Measurements from ENCODE around the gene DSTN. TPM values are rescaled to one million over a fixed set of nuclear protein-coding genes. Genes with fewer than 3 reads are reported as not detected.
A peak's percentile ranks its signal among the peaks of the same experiment; 100 is the strongest.

Gene DSTN
- total RNA-seq, 1 experiment from 2014 or later, result 110 TPM

- Mint-ChIP-seq H3K36me3 (ENCODE audit: insufficient read depth, unreplicated experiment) (no peaks in the 10 kb centered on the region), H3K4me1 (ENCODE audit: low read depth, unreplicated experiment) (no peaks in the 10 kb centered on the region), H3K27me3 (ENCODE audit: unreplicated experiment) (no peaks in the 10 kb centered on the region), H3K27ac (ENCODE audit: unreplicated experiment) (no peak overlapping the region), H3K9me3 (ENCODE audit: low read depth, unreplicated experiment) (no peaks in the 10 kb centered on the region), H3K4me3 (ENCODE audit: low read depth, unreplicated experiment) (no peak overlapping the region)
- intact Hi-C loops (cut with micrococcal nuclease; ENCODE audit: unreplicated experiment), result loop anchor here (1.0 to 5.0 kb wide), 3 partner anchors 21 to 70 kb away; partner anchors contain the start of gene DSTN
- DNase-seq, result peak; percentile 51
- no TSS peak for BruUV-seq (replicated peaks)
- CTCF ChIA-PET, result interaction anchor here (1.0 kb wide), 2 partner anchors 20 to 33 kb away, joined by 4 to 5 read pairs; partner anchors contain the start of gene DSTN
- TF ChIP-seq, protein P1, sequence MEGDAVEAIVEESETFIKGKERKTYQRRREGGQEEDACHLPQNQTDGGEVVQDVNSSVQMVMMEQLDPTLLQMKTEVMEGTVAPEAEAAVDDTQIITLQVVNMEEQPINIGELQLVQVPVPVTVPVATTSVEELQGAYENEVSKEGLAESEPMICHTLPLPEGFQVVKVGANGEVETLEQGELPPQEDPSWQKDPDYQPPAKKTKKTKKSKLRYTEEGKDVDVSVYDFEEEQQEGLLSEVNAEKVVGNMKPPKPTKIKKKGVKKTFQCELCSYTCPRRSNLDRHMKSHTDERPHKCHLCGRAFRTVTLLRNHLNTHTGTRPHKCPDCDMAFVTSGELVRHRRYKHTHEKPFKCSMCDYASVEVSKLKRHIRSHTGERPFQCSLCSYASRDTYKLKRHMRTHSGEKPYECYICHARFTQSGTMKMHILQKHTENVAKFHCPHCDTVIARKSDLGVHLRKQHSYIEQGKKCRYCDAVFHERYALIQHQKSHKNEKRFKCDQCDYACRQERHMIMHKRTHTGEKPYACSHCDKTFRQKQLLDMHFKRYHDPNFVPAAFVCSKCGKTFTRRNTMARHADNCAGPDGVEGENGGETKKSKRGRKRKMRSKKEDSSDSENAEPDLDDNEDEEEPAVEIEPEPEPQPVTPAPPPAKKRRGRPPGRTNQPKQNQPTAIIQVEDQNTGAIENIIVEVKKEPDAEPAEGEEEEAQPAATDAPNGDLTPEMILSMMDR (IDR thresholded peaks at IDR 0.05; ENCODE audit: unreplicated experiment), result peak; percentile 60
These were observed 32.9 kb upstream of the DSTN start for GRCh38 chr20:17536944-17537444.

DNA sequence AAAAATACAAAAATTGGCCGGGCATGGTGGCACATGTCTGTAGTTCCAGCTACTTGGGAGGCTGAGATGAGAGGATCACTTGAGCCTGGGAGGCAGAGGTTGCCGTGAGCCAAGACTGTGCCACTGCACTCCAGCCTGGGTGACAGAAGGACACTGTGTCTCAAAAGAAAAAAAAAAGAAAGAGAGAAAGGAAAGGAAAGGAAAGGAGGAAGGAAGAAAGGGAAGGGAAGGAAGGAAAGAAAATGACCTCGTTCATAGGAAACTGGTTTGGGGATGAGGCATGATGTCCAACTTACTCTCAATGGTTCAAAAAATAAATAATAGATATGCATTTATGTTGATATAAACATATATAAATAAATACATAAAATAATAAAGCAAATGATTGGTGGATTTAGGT is 31.9 kb upstream of the DSTN start:
- Mint-ChIP-seq H3K36me3 (ENCODE audit: insufficient read depth, unreplicated experiment) (no peaks in the 10 kb centered on the region), H3K27ac (ENCODE audit: unreplicated experiment) (no peak overlapping the region), H3K4me1 (ENCODE audit: low read depth, unreplicated experiment) (no peaks in the 10 kb centered on the region), H3K4me3 (ENCODE audit: low read depth, unreplicated experiment) (no peak overlapping the region), H3K9me3 (ENCODE audit: low read depth, unreplicated experiment) (no peaks in the 10 kb centered on the region), H3K27me3 (ENCODE audit: unreplicated experiment) (no peaks in the 10 kb centered on the region)
- BruUV-seq (replicated peaks), result no TSS peak
- CTCF ChIA-PET, result no interaction called here
- intact Hi-C loops (cut with micrococcal nuclease; ENCODE audit: unreplicated experiment), result loop anchor here (1.0 to 5.0 kb wide), 3 partner anchors 20 to 69 kb away; partner anchors contain the start of gene DSTN
- TF ChIP-seq, protein P1 (IDR thresholded peaks at IDR 0.05; ENCODE audit: unreplicated experiment), result no peak
- DNase-seq, result no peak

DNA sequence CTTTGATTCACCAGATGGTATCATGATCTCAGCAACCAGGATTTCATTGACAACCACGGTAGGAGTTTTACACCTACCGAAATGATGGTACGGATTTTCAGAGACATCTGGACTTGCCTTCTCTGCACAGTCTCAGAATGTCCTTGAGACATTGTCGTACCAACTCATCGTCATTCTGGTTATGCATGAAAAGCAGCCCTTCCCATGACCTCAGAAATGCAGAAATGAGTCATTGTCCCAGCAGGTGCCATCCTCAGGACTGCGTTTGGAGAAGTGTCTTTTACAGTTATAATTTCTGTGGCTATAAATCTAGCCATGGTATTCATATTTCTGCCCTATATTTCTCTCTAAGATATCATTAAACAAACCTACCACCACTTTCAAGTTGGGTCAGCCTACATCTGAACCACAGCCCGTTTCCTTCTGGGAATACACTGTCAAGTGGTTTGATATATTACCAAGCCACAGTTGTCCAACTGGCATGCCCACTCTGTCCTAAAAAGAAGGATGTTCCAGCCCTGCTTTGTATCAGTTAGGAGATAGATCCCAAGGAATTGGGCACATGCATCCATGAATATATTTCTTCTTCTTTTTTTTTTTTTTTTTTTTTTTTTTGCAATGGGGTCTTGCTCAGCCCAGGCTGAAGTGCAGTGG is 31.2 kb upstream of the DSTN start:
- TF ChIP-seq, protein P1 (IDR thresholded peaks at IDR 0.05; ENCODE audit: unreplicated experiment), result no peak
- DNase-seq, result no peak
- Mint-ChIP-seq H3K27ac (ENCODE audit: unreplicated experiment) (no peak overlapping the region), H3K4me1 (ENCODE audit: low read depth, unreplicated experiment) (no peaks in the 10 kb centered on the region), H3K27me3 (ENCODE audit: unreplicated experiment) (no peaks in the 10 kb centered on the region), H3K4me3 (ENCODE audit: low read depth, unreplicated experiment) (no peak overlapping the region), H3K9me3 (ENCODE audit: low read depth, unreplicated experiment) (no peaks in the 10 kb centered on the region), H3K36me3 (ENCODE audit: insufficient read depth, unreplicated experiment) (no peaks in the 10 kb centered on the region)
- CTCF ChIA-PET, result no interaction called here
- intact Hi-C loops (cut with micrococcal nuclease; ENCODE audit: unreplicated experiment), result loop anchor here (5.0 kb wide), 2 partner anchors 34 to 69 kb away; partner anchors contain the start of gene DSTN
- no TSS peak for BruUV-seq (replicated peaks)

DNA sequence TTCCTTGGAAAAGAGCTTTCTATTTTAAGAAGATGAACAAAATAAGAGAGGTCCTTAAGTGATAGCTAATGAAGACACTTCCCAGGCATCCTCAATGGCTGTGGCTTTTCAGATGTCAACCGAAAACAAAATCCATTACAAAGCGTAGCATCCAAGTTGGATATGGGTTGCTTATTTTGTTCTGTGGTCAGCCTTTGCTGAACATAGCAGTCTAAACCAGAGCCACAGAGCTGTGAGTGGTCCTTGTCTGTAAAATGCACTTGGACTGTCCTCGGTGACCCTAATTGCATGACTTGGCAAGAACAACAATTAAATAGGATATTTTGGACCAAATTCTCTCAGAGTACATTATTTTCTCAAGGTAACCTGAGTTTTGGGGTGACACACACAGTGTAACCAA is 28.3 kb upstream of the DSTN start:
- TF ChIP-seq, protein P1 (IDR thresholded peaks at IDR 0.05; ENCODE audit: unreplicated experiment), result no peak
- Mint-ChIP-seq H3K4me1 (ENCODE audit: low read depth, unreplicated experiment) (no peaks in the 10 kb centered on the region), H3K9me3 (ENCODE audit: low read depth, unreplicated experiment) (no peaks in the 10 kb centered on the region), H3K36me3 (ENCODE audit: insufficient read depth, unreplicated experiment) (no peaks in the 10 kb centered on the region), H3K27me3 (ENCODE audit: unreplicated experiment) (no peaks in the 10 kb centered on the region), H3K27ac (ENCODE audit: unreplicated experiment) (no peak overlapping the region), H3K4me3 (ENCODE audit: low read depth, unreplicated experiment) (no peak overlapping the region)
- BruUV-seq (replicated peaks), result no TSS peak
- intact Hi-C loops (cut with micrococcal nuclease; ENCODE audit: unreplicated experiment), result no loop called here
- CTCF ChIA-PET, result no interaction called here
- no peak for DNase-seq
